A673 (cell line): ENCODE measurements around the gene TAPBP.
"Not testable (repeated sequence)": the region's sequence is repeated elsewhere in the genome, so short reads cannot be mapped to it uniquely, and the experiment has no call there.

Source experiments
- EZH2 ChIP-seq: fragments of 200-600 bp; sonication (generic); IDR thresholded peaks from 2 replicates; pipeline ENCODE4 v1.6.1; 2017; ENCODE audit warnings: borderline replicate concordance, low read depth, mild to moderate bottlenecking, mixed read lengths, antibody characterized with exemption, low read length; ENCODE audit not compliant: poor library complexity, severe bottlenecking
- TF ChIP-seq, protein P1 (sequence below): fragments of 300-800, 200-600 bp; sonication (generic); conservative IDR thresholded peaks from 2 replicates; pipeline ENCODE4 v1.5.1; 2017; ENCODE audit warnings: low read depth, mild to moderate bottlenecking, antibody characterized with exemption, low read length, moderate library complexity, mixed read lengths

DNA sequence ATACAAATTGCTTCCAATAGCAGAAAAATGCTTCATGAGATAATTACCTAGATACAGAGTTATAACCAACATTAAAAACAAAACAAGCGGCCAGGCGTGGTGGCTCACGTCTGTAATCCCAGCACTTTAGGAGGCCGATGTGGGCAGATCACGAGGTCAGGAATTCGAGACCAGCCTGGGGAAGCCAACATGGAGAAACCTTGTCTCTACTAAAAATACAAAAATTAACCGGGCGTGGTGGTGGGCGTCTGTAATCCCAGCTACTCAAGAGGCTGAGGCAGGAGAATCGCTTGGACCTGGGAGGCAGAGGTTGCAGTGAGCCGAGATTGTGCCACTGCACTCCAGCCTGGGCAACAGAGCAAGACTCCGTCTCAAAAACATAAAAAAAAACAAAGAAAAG, 49.6 kb upstream of the TAPBP start:
- TF ChIP-seq, protein P1, sequence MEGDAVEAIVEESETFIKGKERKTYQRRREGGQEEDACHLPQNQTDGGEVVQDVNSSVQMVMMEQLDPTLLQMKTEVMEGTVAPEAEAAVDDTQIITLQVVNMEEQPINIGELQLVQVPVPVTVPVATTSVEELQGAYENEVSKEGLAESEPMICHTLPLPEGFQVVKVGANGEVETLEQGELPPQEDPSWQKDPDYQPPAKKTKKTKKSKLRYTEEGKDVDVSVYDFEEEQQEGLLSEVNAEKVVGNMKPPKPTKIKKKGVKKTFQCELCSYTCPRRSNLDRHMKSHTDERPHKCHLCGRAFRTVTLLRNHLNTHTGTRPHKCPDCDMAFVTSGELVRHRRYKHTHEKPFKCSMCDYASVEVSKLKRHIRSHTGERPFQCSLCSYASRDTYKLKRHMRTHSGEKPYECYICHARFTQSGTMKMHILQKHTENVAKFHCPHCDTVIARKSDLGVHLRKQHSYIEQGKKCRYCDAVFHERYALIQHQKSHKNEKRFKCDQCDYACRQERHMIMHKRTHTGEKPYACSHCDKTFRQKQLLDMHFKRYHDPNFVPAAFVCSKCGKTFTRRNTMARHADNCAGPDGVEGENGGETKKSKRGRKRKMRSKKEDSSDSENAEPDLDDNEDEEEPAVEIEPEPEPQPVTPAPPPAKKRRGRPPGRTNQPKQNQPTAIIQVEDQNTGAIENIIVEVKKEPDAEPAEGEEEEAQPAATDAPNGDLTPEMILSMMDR, result not testable (repeated sequence)
- not testable (repeated sequence) for TF ChIP-seq EZH2
